ENCODE measurements around the gene DISP2. TPM values are rescaled to one million over a fixed set of nuclear protein-coding genes. Genes with fewer than 3 reads are reported as not detected.
A peak's percentile ranks its signal among the peaks of the same experiment; 100 is the strongest.

DISP2 gene
- total and polyA plus RNA-seq, 2 experiments from 2014 or later, result 1.3 to 2.2 TPM

DNA sequence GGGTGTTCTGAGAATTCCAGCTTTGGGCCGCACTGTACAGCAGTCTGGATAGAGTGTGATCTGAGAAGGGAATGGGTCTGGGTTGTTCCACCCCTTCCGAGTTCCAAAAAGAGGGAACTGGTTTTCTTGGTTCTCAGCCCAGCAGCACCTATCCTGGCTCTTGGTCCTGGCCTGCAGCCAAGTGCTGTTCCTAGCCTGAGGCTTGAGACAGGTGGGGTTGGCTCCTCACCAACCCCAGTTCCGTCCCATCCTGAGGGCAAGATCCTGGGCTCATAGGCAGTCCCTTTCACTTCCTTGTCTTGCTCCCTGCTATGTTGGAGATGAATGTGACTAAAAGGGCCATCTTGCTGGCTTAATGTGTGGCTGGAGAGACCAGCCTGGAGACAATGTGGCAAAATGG is 62.8 kb downstream of the DISP2 start:
- peak overlapping the region; percentile 18; the same call in 1 of the 2 replicates for H3K27ac ChIP-seq (ENCODE audit: low read depth)
- Mint-ChIP-seq H3K27ac (no peak overlapping the region), H3K9me3 (no peaks in the 10 kb centered on the region), H3K4me3 (no peak overlapping the region), H3K4me1 (peaks cover 8% of the 10 kb centered on the region; the same call in 2 of the 3 replicates), H3K27me3 (ENCODE audit: insufficient read depth, low read depth, poor library complexity) (peaks cover 17% of the 10 kb centered on the region), H3K36me3 (ENCODE audit: low read depth) (peaks cover 20% of the 10 kb centered on the region)
- no peaks in the 10 kb centered on the region for H3K79me2 ChIP-seq (replicated peaks; ENCODE audit: insufficient read depth)
- 0 out of 2 replicates have a peak, but pooled peaks cover 9% of the 10 kb centered on the region for H3K36me3 ChIP-seq (ENCODE audit: insufficient read depth)
- no peaks in the 10 kb centered on the region for H3K9me2 ChIP-seq (ENCODE audit: insufficient read depth)
- no peaks in the 10 kb centered on the region; the same call in 1 of the 2 replicates for H4K20me1 ChIP-seq (replicated peaks; ENCODE audit: insufficient read depth)
- H3K4me2 ChIP-seq, result peak overlapping the region; percentile 80; the same call in 1 of the 2 replicates
- no peak for TF ChIP-seq JUNB (IDR thresholded peaks at IDR 0.05; ENCODE audit: unreplicated experiment)
- TF ChIP-seq, protein P1, sequence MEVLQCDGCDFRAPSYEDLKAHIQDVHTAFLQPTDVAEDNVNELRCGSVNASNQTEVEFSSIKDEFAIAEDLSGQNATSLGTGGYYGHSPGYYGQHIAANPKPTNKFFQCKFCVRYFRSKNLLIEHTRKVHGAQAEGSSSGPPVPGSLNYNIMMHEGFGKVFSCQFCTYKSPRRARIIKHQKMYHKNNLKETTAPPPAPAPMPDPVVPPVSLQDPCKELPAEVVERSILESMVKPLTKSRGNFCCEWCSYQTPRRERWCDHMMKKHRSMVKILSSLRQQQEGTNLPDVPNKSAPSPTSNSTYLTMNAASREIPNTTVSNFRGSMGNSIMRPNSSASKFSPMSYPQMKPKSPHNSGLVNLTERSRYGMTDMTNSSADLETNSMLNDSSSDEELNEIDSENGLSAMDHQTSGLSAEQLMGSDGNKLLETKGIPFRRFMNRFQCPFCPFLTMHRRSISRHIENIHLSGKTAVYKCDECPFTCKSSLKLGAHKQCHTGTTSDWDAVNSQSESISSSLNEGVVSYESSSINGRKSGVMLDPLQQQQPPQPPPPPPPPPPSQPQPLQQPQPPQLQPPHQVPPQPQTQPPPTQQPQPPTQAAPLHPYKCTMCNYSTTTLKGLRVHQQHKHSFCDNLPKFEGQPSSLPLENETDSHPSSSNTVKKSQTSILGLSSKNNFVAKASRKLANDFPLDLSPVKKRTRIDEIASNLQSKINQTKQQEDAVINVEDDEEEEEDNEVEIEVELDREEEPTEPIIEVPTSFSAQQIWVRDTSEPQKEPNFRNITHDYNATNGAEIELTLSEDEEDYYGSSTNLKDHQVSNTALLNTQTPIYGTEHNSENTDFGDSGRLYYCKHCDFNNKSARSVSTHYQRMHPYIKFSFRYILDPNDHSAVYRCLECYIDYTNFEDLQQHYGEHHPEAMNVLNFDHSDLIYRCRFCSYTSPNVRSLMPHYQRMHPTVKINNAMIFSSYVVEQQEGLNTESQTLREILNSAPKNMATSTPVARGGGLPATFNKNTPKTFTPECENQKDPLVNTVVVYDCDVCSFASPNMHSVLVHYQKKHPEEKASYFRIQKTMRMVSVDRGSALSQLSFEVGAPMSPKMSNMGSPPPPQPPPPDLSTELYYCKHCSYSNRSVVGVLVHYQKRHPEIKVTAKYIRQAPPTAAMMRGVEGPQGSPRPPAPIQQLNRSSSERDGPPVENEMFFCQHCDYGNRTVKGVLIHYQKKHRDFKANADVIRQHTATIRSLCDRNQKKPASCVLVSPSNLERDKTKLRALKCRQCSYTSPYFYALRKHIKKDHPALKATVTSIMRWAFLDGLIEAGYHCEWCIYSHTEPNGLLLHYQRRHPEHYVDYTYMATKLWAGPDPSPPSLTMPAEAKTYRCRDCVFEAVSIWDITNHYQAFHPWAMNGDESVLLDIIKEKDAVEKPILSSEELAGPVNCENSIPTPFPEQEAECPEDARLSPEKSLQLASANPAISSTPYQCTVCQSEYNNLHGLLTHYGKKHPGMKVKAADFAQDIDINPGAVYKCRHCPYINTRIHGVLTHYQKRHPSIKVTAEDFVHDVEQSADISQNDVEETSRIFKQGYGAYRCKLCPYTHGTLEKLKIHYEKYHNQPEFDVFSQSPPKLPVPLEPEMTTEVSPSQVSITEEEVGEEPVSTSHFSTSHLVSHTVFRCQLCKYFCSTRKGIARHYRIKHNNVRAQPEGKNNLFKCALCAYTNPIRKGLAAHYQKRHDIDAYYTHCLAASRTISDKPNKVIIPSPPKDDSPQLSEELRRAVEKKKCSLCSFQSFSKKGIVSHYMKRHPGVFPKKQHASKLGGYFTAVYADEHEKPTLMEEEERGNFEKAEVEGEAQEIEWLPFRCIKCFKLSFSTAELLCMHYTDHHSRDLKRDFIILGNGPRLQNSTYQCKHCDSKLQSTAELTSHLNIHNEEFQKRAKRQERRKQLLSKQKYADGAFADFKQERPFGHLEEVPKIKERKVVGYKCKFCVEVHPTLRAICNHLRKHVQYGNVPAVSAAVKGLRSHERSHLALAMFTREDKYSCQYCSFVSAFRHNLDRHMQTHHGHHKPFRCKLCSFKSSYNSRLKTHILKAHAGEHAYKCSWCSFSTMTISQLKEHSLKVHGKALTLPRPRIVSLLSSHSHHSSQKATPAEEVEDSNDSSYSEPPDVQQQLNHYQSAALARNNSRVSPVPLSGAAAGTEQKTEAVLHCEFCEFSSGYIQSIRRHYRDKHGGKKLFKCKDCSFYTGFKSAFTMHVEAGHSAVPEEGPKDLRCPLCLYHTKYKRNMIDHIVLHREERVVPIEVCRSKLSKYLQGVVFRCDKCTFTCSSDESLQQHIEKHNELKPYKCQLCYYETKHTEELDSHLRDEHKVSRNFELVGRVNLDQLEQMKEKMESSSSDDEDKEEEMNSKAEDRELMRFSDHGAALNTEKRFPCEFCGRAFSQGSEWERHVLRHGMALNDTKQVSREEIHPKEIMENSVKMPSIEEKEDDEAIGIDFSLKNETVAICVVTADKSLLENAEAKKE (CRISPR knock-in tag; IDR thresholded peaks at IDR 0.05), result no peak
- no peak overlapping the region for H3K4me3 ChIP-seq
- H3F3A ChIP-seq (replicated peaks; ENCODE audit: low read depth), result peaks cover 16% of the 10 kb centered on the region
- peak; percentile 20 for ATAC-seq
- 0 out of 2 replicates have a peak, but pooled peaks cover 5% of the 10 kb centered on the region for H3K27me3 ChIP-seq (ENCODE audit: insufficient read depth)
- DNase-seq (ENCODE audit: low spot score), result no peak
- H2AFZ ChIP-seq, result no peak overlapping the region
- peaks cover 16% of the 10 kb centered on the region for H3K4me1 ChIP-seq (ENCODE audit: insufficient read depth)

DNA sequence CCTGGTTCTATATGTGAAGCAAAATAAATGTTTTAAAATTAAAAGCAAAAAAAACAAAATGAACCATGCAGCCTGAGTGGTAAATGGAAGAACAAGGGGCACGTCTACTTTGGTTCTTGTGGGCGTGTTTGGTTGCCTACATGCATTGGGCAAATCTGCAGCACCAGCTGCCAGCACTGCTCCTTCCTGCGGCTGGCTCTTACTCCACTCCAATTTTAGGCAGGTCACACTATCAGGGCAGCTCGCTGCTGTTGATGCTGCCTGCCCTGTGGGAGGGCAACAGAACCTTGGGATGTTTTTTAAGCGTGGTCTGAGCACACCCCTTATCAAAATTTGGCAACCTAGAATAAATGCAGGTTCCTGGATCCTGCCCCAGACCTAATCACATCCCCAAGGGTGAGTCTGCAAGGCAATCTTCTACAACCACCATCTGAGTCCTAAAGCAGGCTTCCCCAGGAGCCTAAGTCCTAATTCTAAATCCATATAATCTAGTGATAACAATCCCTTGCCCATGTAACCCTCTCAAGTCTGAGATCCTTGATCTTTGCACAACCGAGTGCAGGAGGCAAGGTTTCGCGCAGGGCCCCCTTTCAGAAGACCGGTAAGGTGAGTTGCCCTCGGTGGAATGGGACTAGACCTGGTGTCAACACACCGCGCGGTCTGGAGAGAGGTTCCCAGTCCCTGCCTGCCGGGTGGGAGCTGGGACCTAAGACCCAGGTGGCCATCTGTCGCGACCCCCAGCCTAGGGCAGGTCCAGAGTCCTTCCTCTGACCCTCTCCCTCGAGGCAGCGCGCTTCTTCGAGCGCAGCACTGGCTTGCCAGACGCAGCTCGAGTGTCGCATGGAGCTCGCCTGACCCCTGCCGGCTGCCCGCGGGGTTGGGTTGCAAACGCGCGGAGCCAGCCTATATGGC is 63.5 kb downstream of the DISP2 start:
- Mint-ChIP-seq H3K36me3 (ENCODE audit: low read depth) (peaks cover 17% of the 10 kb centered on the region; the same call in 2 of the 3 replicates), H3K27ac (no peak overlapping the region)
- peak overlapping the region; percentile 49 for H3K4me3 ChIP-seq
- no peak for TF ChIP-seq JUNB (IDR thresholded peaks at IDR 0.05; ENCODE audit: unreplicated experiment)
- TF ChIP-seq, protein P2, sequence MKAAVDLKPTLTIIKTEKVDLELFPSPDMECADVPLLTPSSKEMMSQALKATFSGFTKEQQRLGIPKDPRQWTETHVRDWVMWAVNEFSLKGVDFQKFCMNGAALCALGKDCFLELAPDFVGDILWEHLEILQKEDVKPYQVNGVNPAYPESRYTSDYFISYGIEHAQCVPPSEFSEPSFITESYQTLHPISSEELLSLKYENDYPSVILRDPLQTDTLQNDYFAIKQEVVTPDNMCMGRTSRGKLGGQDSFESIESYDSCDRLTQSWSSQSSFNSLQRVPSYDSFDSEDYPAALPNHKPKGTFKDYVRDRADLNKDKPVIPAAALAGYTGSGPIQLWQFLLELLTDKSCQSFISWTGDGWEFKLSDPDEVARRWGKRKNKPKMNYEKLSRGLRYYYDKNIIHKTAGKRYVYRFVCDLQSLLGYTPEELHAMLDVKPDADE (IDR thresholded peaks at IDR 0.05), result no peak
- TF ChIP-seq, protein P3, sequence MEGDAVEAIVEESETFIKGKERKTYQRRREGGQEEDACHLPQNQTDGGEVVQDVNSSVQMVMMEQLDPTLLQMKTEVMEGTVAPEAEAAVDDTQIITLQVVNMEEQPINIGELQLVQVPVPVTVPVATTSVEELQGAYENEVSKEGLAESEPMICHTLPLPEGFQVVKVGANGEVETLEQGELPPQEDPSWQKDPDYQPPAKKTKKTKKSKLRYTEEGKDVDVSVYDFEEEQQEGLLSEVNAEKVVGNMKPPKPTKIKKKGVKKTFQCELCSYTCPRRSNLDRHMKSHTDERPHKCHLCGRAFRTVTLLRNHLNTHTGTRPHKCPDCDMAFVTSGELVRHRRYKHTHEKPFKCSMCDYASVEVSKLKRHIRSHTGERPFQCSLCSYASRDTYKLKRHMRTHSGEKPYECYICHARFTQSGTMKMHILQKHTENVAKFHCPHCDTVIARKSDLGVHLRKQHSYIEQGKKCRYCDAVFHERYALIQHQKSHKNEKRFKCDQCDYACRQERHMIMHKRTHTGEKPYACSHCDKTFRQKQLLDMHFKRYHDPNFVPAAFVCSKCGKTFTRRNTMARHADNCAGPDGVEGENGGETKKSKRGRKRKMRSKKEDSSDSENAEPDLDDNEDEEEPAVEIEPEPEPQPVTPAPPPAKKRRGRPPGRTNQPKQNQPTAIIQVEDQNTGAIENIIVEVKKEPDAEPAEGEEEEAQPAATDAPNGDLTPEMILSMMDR (conservative IDR thresholded peaks at IDR 0.05; ENCODE audit: low read depth in 2 of 2), result peak; percentile 93 to 97

More for the DNA sequence above, 63.5 kb downstream of the DISP2 start:
- Histone ChIP-seq H3K36me3 (ENCODE audit: insufficient read depth) (0 out of 2 replicates have a peak, but pooled peaks cover 4% of the 10 kb centered on the region), H3K79me2 (replicated peaks; ENCODE audit: insufficient read depth) (no peaks in the 10 kb centered on the region), H3F3A (replicated peaks; ENCODE audit: low read depth) (peaks cover 16% of the 10 kb centered on the region), H3K4me1 (ENCODE audit: insufficient read depth) (peaks cover 16% of the 10 kb centered on the region), H4K20me1 (replicated peaks; ENCODE audit: insufficient read depth) (no peaks in the 10 kb centered on the region), H3K27ac (ENCODE audit: low read depth) (0 out of 2 replicates have a peak overlapping the region, but pooled peaks have one; percentile 18), H3K27me3 (ENCODE audit: insufficient read depth) (0 out of 2 replicates have a peak, but pooled peaks cover 5% of the 10 kb centered on the region), H2AFZ (no peak overlapping the region), H3K9me2 (ENCODE audit: insufficient read depth) (no peaks in the 10 kb centered on the region), H3K4me2 (peak overlapping the region; percentile 80)
- Mint-ChIP-seq H3K27me3 (ENCODE audit: insufficient read depth, low read depth, poor library complexity) (peaks cover 17% of the 10 kb centered on the region), H3K4me1 (peaks cover 8% of the 10 kb centered on the region), H3K4me3 (0 out of 3 replicates have a peak overlapping the region, but pooled peaks have one; percentile 19), H3K9me3 (no peaks in the 10 kb centered on the region)
- ATAC-seq (peak; percentile 93), DNase-seq (ENCODE audit: low spot score) (peak; percentile 89)

Measured in GM23338 (cell line).